Measurements from ENCODE around the gene CAPN14. TPM values are rescaled to one million over a fixed set of nuclear protein-coding genes. Genes with fewer than 3 reads are reported as not detected.

CAPN14 gene
- total and polyA plus RNA-seq, 4 donors = 0.05 to 0.08 TPM; not detected in 2

DNA sequence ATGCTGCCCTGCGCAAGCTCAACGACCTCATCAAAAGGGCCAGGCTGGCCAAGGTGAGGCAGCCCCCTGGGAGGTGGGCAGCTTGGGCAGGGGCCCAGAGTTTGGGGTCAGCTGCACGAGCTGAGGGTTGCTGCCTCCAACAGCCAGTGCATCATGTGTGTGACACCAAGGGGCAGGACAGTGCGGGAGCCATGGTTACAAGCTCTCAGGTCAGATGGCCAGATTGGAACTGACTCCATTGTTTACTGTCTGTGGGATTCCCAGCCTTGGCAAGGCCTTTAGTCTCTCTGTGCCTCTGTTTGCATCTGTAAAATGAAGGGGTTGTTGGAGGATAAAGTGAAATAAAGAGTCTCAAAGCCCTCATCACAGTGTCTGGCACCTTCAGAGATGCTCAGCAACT is 43.6 kb upstream of the CAPN14 start:
- DNase-seq (ENCODE audit: low spot score) = no peak
- Histone ChIP-seq H3K9me3 (ENCODE audit: control insufficient read depth in 4 of 4, low read length in 3 of 4) (no peaks in the 10 kb centered on the region), H3K9ac (ENCODE audit: low read depth in 1 of 2, low read length in 2 of 2) (no peak overlapping the region), H3K27me3 (ENCODE audit: control insufficient read depth in 4 of 4, insufficient read depth in 4 of 4, low read length in 3 of 4) (no peaks in the 10 kb centered on the region), H3K27ac (ENCODE audit: low read depth in 1 of 2, low read length in 2 of 2) (no peak overlapping the region), H3K4me3 (ENCODE audit: low read depth in 1 of 3, low read length in 3 of 3) (no peak overlapping the region), H3K36me3 (ENCODE audit: control insufficient read depth in 4 of 4, insufficient read depth in 3 of 4, low read depth in 1 of 4, low read length in 3 of 4) (no peaks in the 10 kb centered on the region), H3K4me1 (ENCODE audit: control insufficient read depth in 4 of 4, insufficient read depth in 4 of 4, low read length in 3 of 4) (no peaks in the 10 kb centered on the region)
- 84% methylated on average over 4 of the region's 4 CpGs for WGBS
- TF ChIP-seq FOXA2 (IDR thresholded peaks at IDR 0.05) (no peak), JUND (IDR thresholded peaks at IDR 0.05) (no peak), GABPA (IDR thresholded peaks at IDR 0.05 in 1 of 2, conservative IDR thresholded peaks at IDR 0.05 in 1 of 2) (no peak), RXRA (IDR thresholded peaks at IDR 0.05) (no peak), NR2F2 (IDR thresholded peaks at IDR 0.05) (no peak), ATF3 (IDR thresholded peaks at IDR 0.05) (no peak), HNF4G (IDR thresholded peaks at IDR 0.05) (no peak), SP1 (IDR thresholded peaks at IDR 0.05) (no peak), FOXA1 (IDR thresholded peaks at IDR 0.05) (no peak), HNF4A (conservative IDR thresholded peaks at IDR 0.05) (no peak), EGR1 (IDR thresholded peaks at IDR 0.05; ENCODE audit: low read depth in 2 of 2) (no peak), RAD21 (IDR thresholded peaks at IDR 0.05) (no peak)
- TF ChIP-seq, protein P1, sequence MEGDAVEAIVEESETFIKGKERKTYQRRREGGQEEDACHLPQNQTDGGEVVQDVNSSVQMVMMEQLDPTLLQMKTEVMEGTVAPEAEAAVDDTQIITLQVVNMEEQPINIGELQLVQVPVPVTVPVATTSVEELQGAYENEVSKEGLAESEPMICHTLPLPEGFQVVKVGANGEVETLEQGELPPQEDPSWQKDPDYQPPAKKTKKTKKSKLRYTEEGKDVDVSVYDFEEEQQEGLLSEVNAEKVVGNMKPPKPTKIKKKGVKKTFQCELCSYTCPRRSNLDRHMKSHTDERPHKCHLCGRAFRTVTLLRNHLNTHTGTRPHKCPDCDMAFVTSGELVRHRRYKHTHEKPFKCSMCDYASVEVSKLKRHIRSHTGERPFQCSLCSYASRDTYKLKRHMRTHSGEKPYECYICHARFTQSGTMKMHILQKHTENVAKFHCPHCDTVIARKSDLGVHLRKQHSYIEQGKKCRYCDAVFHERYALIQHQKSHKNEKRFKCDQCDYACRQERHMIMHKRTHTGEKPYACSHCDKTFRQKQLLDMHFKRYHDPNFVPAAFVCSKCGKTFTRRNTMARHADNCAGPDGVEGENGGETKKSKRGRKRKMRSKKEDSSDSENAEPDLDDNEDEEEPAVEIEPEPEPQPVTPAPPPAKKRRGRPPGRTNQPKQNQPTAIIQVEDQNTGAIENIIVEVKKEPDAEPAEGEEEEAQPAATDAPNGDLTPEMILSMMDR (IDR thresholded peaks at IDR 0.05; ENCODE audit: low read depth, low read length, missing input control) = no peak
- TF ChIP-seq, protein P2, sequence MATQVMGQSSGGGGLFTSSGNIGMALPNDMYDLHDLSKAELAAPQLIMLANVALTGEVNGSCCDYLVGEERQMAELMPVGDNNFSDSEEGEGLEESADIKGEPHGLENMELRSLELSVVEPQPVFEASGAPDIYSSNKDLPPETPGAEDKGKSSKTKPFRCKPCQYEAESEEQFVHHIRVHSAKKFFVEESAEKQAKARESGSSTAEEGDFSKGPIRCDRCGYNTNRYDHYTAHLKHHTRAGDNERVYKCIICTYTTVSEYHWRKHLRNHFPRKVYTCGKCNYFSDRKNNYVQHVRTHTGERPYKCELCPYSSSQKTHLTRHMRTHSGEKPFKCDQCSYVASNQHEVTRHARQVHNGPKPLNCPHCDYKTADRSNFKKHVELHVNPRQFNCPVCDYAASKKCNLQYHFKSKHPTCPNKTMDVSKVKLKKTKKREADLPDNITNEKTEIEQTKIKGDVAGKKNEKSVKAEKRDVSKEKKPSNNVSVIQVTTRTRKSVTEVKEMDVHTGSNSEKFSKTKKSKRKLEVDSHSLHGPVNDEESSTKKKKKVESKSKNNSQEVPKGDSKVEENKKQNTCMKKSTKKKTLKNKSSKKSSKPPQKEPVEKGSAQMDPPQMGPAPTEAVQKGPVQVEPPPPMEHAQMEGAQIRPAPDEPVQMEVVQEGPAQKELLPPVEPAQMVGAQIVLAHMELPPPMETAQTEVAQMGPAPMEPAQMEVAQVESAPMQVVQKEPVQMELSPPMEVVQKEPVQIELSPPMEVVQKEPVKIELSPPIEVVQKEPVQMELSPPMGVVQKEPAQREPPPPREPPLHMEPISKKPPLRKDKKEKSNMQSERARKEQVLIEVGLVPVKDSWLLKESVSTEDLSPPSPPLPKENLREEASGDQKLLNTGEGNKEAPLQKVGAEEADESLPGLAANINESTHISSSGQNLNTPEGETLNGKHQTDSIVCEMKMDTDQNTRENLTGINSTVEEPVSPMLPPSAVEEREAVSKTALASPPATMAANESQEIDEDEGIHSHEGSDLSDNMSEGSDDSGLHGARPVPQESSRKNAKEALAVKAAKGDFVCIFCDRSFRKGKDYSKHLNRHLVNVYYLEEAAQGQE (IDR thresholded peaks at IDR 0.05) = no peak

DNA sequence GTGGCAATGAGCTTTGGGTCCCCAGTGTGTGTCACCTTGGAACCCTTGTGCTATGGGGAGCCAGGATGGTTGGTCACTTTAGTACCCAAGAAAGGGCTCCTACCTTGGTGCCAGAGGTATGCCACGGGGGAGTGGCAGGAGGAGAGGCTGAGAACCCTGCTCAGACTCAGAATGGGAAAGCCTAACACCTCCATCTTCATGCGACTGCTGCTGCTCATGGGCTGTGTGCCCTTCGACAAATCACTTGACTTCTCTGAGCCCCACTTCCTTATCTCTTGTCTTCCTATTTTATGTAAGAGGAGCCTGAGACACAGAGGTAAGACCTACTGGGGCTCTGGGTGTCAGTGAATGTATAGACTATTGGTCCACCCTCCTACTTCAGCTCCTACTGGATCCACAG is 41.8 kb upstream of the CAPN14 start:
- Histone ChIP-seq H3K9ac (ENCODE audit: low read depth in 1 of 2, low read length in 2 of 2) (no peak overlapping the region), H3K36me3 (ENCODE audit: control insufficient read depth in 4 of 4, insufficient read depth in 3 of 4, low read depth in 1 of 4, low read length in 3 of 4) (no peaks in the 10 kb centered on the region), H3K4me1 (ENCODE audit: control insufficient read depth in 4 of 4, insufficient read depth in 4 of 4, low read length in 3 of 4) (no peaks in the 10 kb centered on the region), H3K27ac (ENCODE audit: low read depth in 1 of 2, low read length in 2 of 2) (no peak overlapping the region), H3K9me3 (ENCODE audit: control insufficient read depth in 4 of 4, low read length in 3 of 4) (no peaks in the 10 kb centered on the region), H3K4me3 (ENCODE audit: low read depth in 1 of 3, low read length in 3 of 3) (no peak overlapping the region), H3K27me3 (ENCODE audit: control insufficient read depth in 4 of 4, insufficient read depth in 4 of 4, low read length in 3 of 4) (no peaks in the 10 kb centered on the region)
- no peak for DNase-seq (ENCODE audit: low spot score)
- WGBS = 94% methylated on average over 3 of the region's 3 CpGs
- no peak for TF ChIP-seq SP1 (IDR thresholded peaks at IDR 0.05)

DNA sequence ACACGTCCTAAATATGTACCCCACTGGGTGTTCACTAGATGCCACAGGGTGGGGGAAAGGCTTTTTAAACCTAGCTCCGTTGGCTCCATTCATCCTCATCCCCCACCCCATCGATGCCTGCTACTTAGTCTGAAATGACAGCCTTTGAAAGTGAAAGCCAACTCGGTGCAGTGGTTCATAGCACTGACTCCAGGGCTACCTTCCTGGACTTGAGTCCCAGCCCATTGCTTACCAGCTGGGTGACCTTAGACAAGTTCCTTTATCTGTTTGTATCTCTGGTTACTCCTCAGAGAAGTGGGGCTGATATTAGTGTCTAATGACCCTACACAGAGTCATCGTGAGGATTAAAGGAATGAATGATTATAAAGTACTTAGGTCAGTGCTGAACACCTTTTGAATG is 41.0 kb upstream of the CAPN14 start:
- H3K4me3 ChIP-seq (ENCODE audit: low read depth in 1 of 3, low read length in 3 of 3) = no peak overlapping the region
- 71% methylated on average over 5 of the region's 5 CpGs for WGBS
- H3K9me3 ChIP-seq (ENCODE audit: control insufficient read depth in 4 of 4, low read length in 3 of 4) = no peaks in the 10 kb centered on the region
- no peaks in the 10 kb centered on the region for H3K27me3 ChIP-seq (ENCODE audit: control insufficient read depth in 4 of 4, insufficient read depth in 4 of 4, low read length in 3 of 4)
- no peak overlapping the region for H3K27ac ChIP-seq (ENCODE audit: low read depth in 1 of 2, low read length in 2 of 2)
- no peak for DNase-seq (ENCODE audit: low spot score)
- no peaks in the 10 kb centered on the region for H3K4me1 ChIP-seq (ENCODE audit: control insufficient read depth in 4 of 4, insufficient read depth in 4 of 4, low read length in 3 of 4)
- H3K36me3 ChIP-seq (ENCODE audit: control insufficient read depth in 4 of 4, insufficient read depth in 3 of 4, low read depth in 1 of 4, low read length in 3 of 4) = no peaks in the 10 kb centered on the region
- no peak overlapping the region for H3K9ac ChIP-seq (ENCODE audit: low read depth in 1 of 2, low read length in 2 of 2)
- TF ChIP-seq RXRA (IDR thresholded peaks at IDR 0.05) (no peak), ATF3 (IDR thresholded peaks at IDR 0.05) (no peak), FOXA2 (IDR thresholded peaks at IDR 0.05) (no peak), HNF4G (IDR thresholded peaks at IDR 0.05) (no peak), EGR1 (IDR thresholded peaks at IDR 0.05; ENCODE audit: low read depth in 2 of 2) (no peak), GABPA (IDR thresholded peaks at IDR 0.05 in 1 of 2, conservative IDR thresholded peaks at IDR 0.05 in 1 of 2) (no peak), YY1 (IDR thresholded peaks at IDR 0.05) (no peak)

Measured in liver (tissue), 9 donors.